GM21381 (cell line): ENCODE results near the gene SCLY.

Source experiments
- ATAC-seq: cut with Tn5 transposase; IDR thresholded peaks from one replicate; pipeline ENCODE4 v1.9.1; 2021; ENCODE audit warnings: mild to moderate bottlenecking, moderate library complexity; ENCODE audit not compliant: unreplicated experiment

SCLY gene

GRCh38 chr2:238136820-238137537 lies 76.2 kb downstream of the SCLY start:
- ATAC-seq, result no peak

- ATAC-seq, result no peak
Measured at GRCh38 chr2:238137885-238138284, 77.1 kb downstream of the SCLY start.

GRCh38 chr2:238138331-238139195 lies 77.8 kb downstream of the SCLY start, which contains the start of gene KLHL30:
Gene KLHL30, plus strand, starts transcription at chr2:238138668. Its CDS starts 2,087 bp downstream, at chr2:238140755.
- no peak for ATAC-seq

GRCh38 chr2:238139196-238140039 lies 78.6 kb downstream of the SCLY start:
- ATAC-seq, result no peak

GRCh38 chr2:238140040-238140439 lies 79.2 kb downstream of the SCLY start:
- ATAC-seq, result no peak

GRCh38 chr2:238140721-238141540 lies 80.1 kb downstream of the SCLY start:
- ATAC-seq, result no peak

- ATAC-seq, result no peak
Measured at GRCh38 chr2:238141541-238142318, 80.9 kb downstream of the SCLY start.

GRCh38 chr2:238142382-238143205 lies 81.8 kb downstream of the SCLY start:
- ATAC-seq, result no peak

GRCh38 chr2:238143239-238143951 lies 82.6 kb downstream of the SCLY start:
- no peak for ATAC-seq

- no peak for ATAC-seq
Measured at GRCh38 chr2:238144262-238144661, 83.5 kb downstream of the SCLY start.

- no peak for ATAC-seq
Measured at GRCh38 chr2:238145046-238145445, 84.2 kb downstream of the SCLY start.

- ATAC-seq, result no peak
Measured at GRCh38 chr2:238145851-238146250, 85.0 kb downstream of the SCLY start.

GRCh38 chr2:238146884-238147544 lies 86.2 kb downstream of the SCLY start:
- no peak for ATAC-seq

GRCh38 chr2:238148981-238149380 lies 88.2 kb downstream of the SCLY start:
- no peak for ATAC-seq
